HG02981 (cell line): ENCODE measurements around the gene CC2D2A.
"Not testable (repeated sequence)": the region's sequence is repeated elsewhere in the genome, so short reads cannot be mapped to it uniquely, and the experiment has no call there.

Experiments
- ATAC-seq: cut with Tn5 transposase; IDR thresholded peaks from one replicate; pipeline ENCODE4 v1.9.1; 2021; ENCODE audit warnings: mild to moderate bottlenecking, moderate library complexity; ENCODE audit not compliant: unreplicated experiment

CC2D2A gene

GRCh38 chr4:15556511-15557092, 86.9 kb downstream of the CC2D2A start:
- no peak for ATAC-seq

- ATAC-seq = no peak
Measured at GRCh38 chr4:15557786-15558550, 88.3 kb downstream of the CC2D2A start.

- no peak for ATAC-seq
Measured at GRCh38 chr4:15558561-15558960, 88.9 kb downstream of the CC2D2A start.

GRCh38 chr4:15562114-15562513, 92.4 kb downstream of the CC2D2A start:
- ATAC-seq = no peak

GRCh38 chr4:15562623-15563022, 92.9 kb downstream of the CC2D2A start:
- no peak for ATAC-seq

- no peak for ATAC-seq
Measured at GRCh38 chr4:15563871-15564270, 94.2 kb downstream of the CC2D2A start.

- ATAC-seq = no peak
Measured at GRCh38 chr4:15568821-15569220, 99.1 kb downstream of the CC2D2A start.

- no peak for ATAC-seq
Measured at GRCh38 chr4:15569746-15570145, 100.1 kb downstream of the CC2D2A start.

GRCh38 chr4:15575966-15576365, 106.3 kb downstream of the CC2D2A start:
- ATAC-seq = no peak

- ATAC-seq = no peak
Measured at GRCh38 chr4:15577508-15577907, 107.8 kb downstream of the CC2D2A start.

GRCh38 chr4:15584785-15585184, 115.1 kb downstream of the CC2D2A start:
- no peak for ATAC-seq

- no peak for ATAC-seq
Measured at GRCh38 chr4:15585331-15585730, 115.6 kb downstream of the CC2D2A start.

GRCh38 chr4:15586066-15586465, 116.4 kb downstream of the CC2D2A start:
- ATAC-seq = no peak

GRCh38 chr4:15587649-15588048, 118.0 kb downstream of the CC2D2A start:
- no peak for ATAC-seq

GRCh38 chr4:15592799-15593198, 123.1 kb downstream of the CC2D2A start:
- ATAC-seq = no peak

GRCh38 chr4:15598644-15599043, 129.0 kb downstream of the CC2D2A start:
- ATAC-seq = no peak

- no peak for ATAC-seq
Measured at GRCh38 chr4:15600176-15600575, 130.5 kb downstream of the CC2D2A start.

GRCh38 chr4:15601862-15602261, 132.2 kb downstream of the CC2D2A start:
- no peak for ATAC-seq

- no peak for ATAC-seq
Measured at GRCh38 chr4:15605537-15605936, 135.9 kb downstream of the CC2D2A start.

GRCh38 chr4:15610855-15611254, 141.2 kb downstream of the CC2D2A start:
- ATAC-seq = no peak

- no peak for ATAC-seq
Measured at GRCh38 chr4:15612136-15612535, 142.5 kb downstream of the CC2D2A start.

- ATAC-seq = not testable (repeated sequence)
Measured at GRCh38 chr4:15614891-15615290, 145.2 kb downstream of the CC2D2A start.

- ATAC-seq = not testable (repeated sequence)
Measured at GRCh38 chr4:15617407-15617806, 147.7 kb downstream of the CC2D2A start.
